HepG2 (cell line): Measurements from ENCODE around the gene CGB3. TPM values are rescaled to one million over a fixed set of nuclear protein-coding genes. Genes with fewer than 3 reads are reported as not detected.
"Not testable (repeated sequence)": the region's sequence is repeated elsewhere in the genome, so short reads cannot be mapped to it uniquely, and the experiment has no call there.

Source experiments
- ATAC-seq: fragments of 200-7000 bp; cut with Tn5 transposase; 3 replicates; pipeline ENCODE4 v1.9.1; 2020; ENCODE audit warnings: mild to moderate bottlenecking, moderate library complexity
- BruUV-seq: library from RNA; stranded (reverse); fragments of 400-500 nt; replicated peaks from 2 replicates; lab custom pipeline; 2021; lab: Mats Ljungman, UMichigan
- CTCF ChIA-PET: fragments of 300-600 bp; formaldehyde crosslinking; extraction: SDS; loops from one replicate; lab custom pipeline; 2021; ENCODE audit warnings: low total read pairs, inconsistent platforms, low intra/inter-chr PET ratio; lab: Yijun Ruan, JAX
- POLR2A ChIA-PET: fragments of 350-600 bp; sonication (Branson Sonifier 250); formaldehyde crosslinking; loops from one replicate; lab custom pipeline; 2020; ENCODE audit warnings: antibody characterized with exemption, inconsistent platforms; lab: Yijun Ruan, JAX
- DNase-seq: peaks from one replicate; pipeline ENCODE4 v3.0.0-alpha.2; 2015; ENCODE audit warnings: low spot score
- FAIRE-seq: peaks from 3 replicates; lab custom pipeline; 2011; peaks lifted over from hg19 to GRCh38; lab: Jason Lieb, UNC
- H2AFZ ChIP-seq: one replicate; pipeline ENCODE4 v1.6.1; 2011; ENCODE audit warnings: low read length, inconsistent platforms
- H3K27ac ChIP-seq: fragments of 300-600 bp; 3 replicates; pipeline ENCODE4 v1.8.0; 2011; ENCODE audit warnings: mixed run types, mild to moderate bottlenecking, mixed read lengths, low read length, inconsistent platforms; ENCODE audit not compliant: insufficient read depth; ENCODE audit errors: extremely low read length
- H3K27me3 ChIP-seq, 2 experiments: fragments of 200-600 bp in 1 of 2; 2 replicates in 1 of 2; 3 replicates in 1 of 2; pipeline versions ENCODE4 v1.6.0 to v1.8.0; 2011; ENCODE audit warnings: low read length in 2 of 2, mild to moderate bottlenecking in 2 of 2, moderate library complexity in 2 of 2, inconsistent platforms in 1 of 2; ENCODE audit not compliant: insufficient read depth in 2 of 2, control insufficient read depth in 1 of 2
- H3K36me3 ChIP-seq, 2 experiments: fragments of 200-600 bp in 1 of 2; replicated peaks in 1 of 2; 2 replicates in 1 of 2; 3 replicates in 1 of 2; pipeline versions ENCODE4 v1.5.1 to v1.8.0; 2011; ENCODE audit warnings: low read length in 2 of 2, inconsistent platforms in 1 of 2; ENCODE audit not compliant: insufficient read depth in 2 of 2, control insufficient read depth in 1 of 2
- H3K4me1 ChIP-seq: 2 replicates; pipeline ENCODE4 v1.5.1; 2012; ENCODE audit warnings: low read length, inconsistent platforms; ENCODE audit not compliant: insufficient read depth
- H3K4me2 ChIP-seq: 2 replicates; pipeline ENCODE4 v1.6.0; 2011; ENCODE audit warnings: low read depth, low read length, inconsistent platforms
- H3K4me3 ChIP-seq, 3 experiments: fragments of 200-600 bp in 1 of 3; sonication (generic), shearing (Covaris generic) in 1 of 3; replicated peaks in 1 of 3; 2 replicates each; pipeline ENCODE4 v1.5.1; 2011 to 2016; ENCODE audit warnings: low read length in 3 of 3, inconsistent platforms in 2 of 3, low read depth in 2 of 3, mild to moderate bottlenecking in 2 of 3, control low read depth in 1 of 3, mixed read lengths in 1 of 3; ENCODE audit not compliant: insufficient read depth in 1 of 3
- H3K79me2 ChIP-seq: one replicate; pipeline ENCODE4 v1.6.1; 2011; ENCODE audit warnings: low read length, inconsistent platforms; ENCODE audit not compliant: insufficient read depth
- H3K9ac ChIP-seq: 2 replicates; pipeline ENCODE4 v1.6.0; 2011; ENCODE audit warnings: mild to moderate bottlenecking, low read depth, low read length, inconsistent platforms; ENCODE audit not compliant: insufficient read depth
- H3K9me3 ChIP-seq: 2 replicates; pipeline ENCODE4 v1.5.1; 2012; ENCODE audit warnings: mild to moderate bottlenecking, low read length
- H4K20me1 ChIP-seq: 2 replicates; pipeline ENCODE4 v1.6.0; 2011; ENCODE audit warnings: inconsistent platforms, mild to moderate bottlenecking, low read length, moderate library complexity; ENCODE audit not compliant: insufficient read depth
- WGBS: methylation state at CpG from one replicate; pipeline ENCODE4 v1.1.6; 2017; ENCODE audit warnings: low lambda C conversion rate; 5-methylcytosine and 5-hydroxymethylcytosine counted together
- in situ Hi-C: cut with HindIII; loops from 2 replicates; pipeline ENCODE4 v1.10.0; 2017; ENCODE audit warnings: low pct_unique_long_range_greater_than_20kb; ENCODE audit not compliant: extremely low pct_ligation_motif_present
- intact Hi-C: fragments of 100-400 bp; cut with micrococcal nuclease; formaldehyde crosslinking; loops from one replicate; pipeline ENCODE4 v1.10.0; 2022; ENCODE audit not compliant: unreplicated experiment
- polyA plus RNA-seq, 8 experiments: library from polyadenylated mRNA; depleted of rRNA in 3 of 8; stranded (reverse) in 7 of 8; unstranded in 1 of 8; fragments of >200 nt; fragmentation: Illumina TruSeq in 4 of 8; extraction: Trizol in 4 of 8; gene quantifications; 2 replicates each; pipeline versions ENCODE4 v1.2.1 to v1.2.3, GENCODE V29; 2011 to 2016; ENCODE audit warnings: low read depth in 4 of 8, missing spikeins in 1 of 8, mixed read lengths in 1 of 8; ENCODE audit not compliant: insufficient read depth in 1 of 8
- total RNA-seq, 5 experiments: library from RNA; depleted of rRNA; stranded (reverse); fragments of >200 nt; fragmentation: Illumina TruSeq; extraction: Trizol; gene quantifications; 2 replicates each; pipeline ENCODE4 v1.2.3, GENCODE V29; 2016; ENCODE audit warnings: low read depth in 1 of 5

Gene CGB3
- total and polyA plus RNA-seq, 2 of the 13 experiments (the other 11 are each of a cell fraction or from before 2014, with no cell fraction given) = not detected

DNA sequence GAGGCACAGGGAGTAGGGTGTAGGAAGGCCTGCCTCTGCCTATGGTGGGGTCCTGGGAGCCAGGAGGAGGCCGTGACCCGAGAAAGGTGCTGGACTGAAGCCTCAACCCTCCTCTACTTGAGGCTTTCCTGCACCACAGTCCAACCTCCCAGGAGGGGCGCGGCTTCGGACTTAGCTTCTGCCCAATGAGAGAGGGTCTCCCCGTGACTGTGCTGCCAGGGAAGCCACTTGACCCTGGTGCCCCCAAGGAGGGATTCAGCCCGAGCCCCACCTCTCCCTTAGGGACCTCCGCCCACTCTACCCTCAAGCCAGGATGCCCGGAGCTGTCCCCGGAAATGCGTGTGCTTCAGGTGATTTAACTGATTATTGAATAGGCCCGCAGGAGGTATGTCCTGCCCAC, 24.9 kb upstream of the CGB3 start, which contains the start of gene CGB8:
Gene CGB8 (minus strand): TSS at position 101 of the 400 bp plus-strand sequence. CDS start 372 bp downstream, outside the sequence.
- peaks cover 2 to 11% of the 10 kb centered on the region in 2 experiments; a peak in 3 of 5 replicates for H3K27me3 ChIP-seq
- H3K4me2 ChIP-seq, H3K36me3 ChIP-seq, H3K27ac ChIP-seq, intact Hi-C loops, H3K79me2 ChIP-seq, BruUV-seq, H3K9me3 ChIP-seq, POLR2A ChIA-PET, H4K20me1 ChIP-seq, H3K4me1 ChIP-seq, FAIRE-seq, H2AFZ ChIP-seq, ATAC-seq, H3K4me3 ChIP-seq, H3K9ac ChIP-seq, DNase-seq, CTCF ChIA-PET, in situ Hi-C loops: not testable (repeated sequence)
- WGBS = 60% methylated on average over 5 of the region's 12 CpGs

- not testable (repeated sequence) for H2AFZ ChIP-seq
Observed at GRCh38 chr19:49043548-49043947, 19.4 kb upstream of the CGB3 start, which contains the start of gene CGB5. Gene CGB5 (plus strand): TSS chr19:49043848. CDS start chr19:49044210, 362 bp downstream.

GRCh38 chr19:49042666-49043065, 18.5 kb upstream of the CGB3 start:
- H2AFZ ChIP-seq, H3K4me1 ChIP-seq, H3K4me3 ChIP-seq, CTCF ChIA-PET, BruUV-seq, POLR2A ChIA-PET, H3K9me3 ChIP-seq, ATAC-seq, DNase-seq, H3K79me2 ChIP-seq, H3K27ac ChIP-seq, H3K4me2 ChIP-seq, in situ Hi-C loops, FAIRE-seq, intact Hi-C loops, H3K36me3 ChIP-seq, H4K20me1 ChIP-seq, H3K27me3 ChIP-seq, H3K9ac ChIP-seq: not testable (repeated sequence)
- 0% methylated on average over 1 of the region's 4 CpGs for WGBS

More at GRCh38 chr19:49043548-49043947, 19.4 kb upstream of the CGB3 start, which contains the start of gene CGB5:
- POLR2A ChIA-PET, H3K36me3 ChIP-seq, DNase-seq, FAIRE-seq, ATAC-seq, in situ Hi-C loops, H4K20me1 ChIP-seq, H3K9ac ChIP-seq, H3K79me2 ChIP-seq, H3K4me1 ChIP-seq, BruUV-seq, H3K4me3 ChIP-seq, intact Hi-C loops, H3K27ac ChIP-seq, H3K27me3 ChIP-seq, CTCF ChIA-PET, H3K9me3 ChIP-seq, H3K4me2 ChIP-seq: not testable (repeated sequence)
- WGBS = no CpG with 5 or more reads among the region's 15 CpGs
